HepG2 (cell line): Measurements from ENCODE around the gene JTB. TPM values are rescaled to one million over a fixed set of nuclear protein-coding genes. Genes with fewer than 3 reads are reported as not detected.
A peak's percentile ranks its signal among the peaks of the same experiment; 100 is the strongest.

ENCODE experiments used
- DMAP1 ChIP-seq: IDR thresholded peaks from 2 replicates; pipeline ENCODE4 v1.6.1; 2016
- ELF3 ChIP-seq: IDR thresholded peaks from 2 replicates; pipeline ENCODE4 v1.6.1; 2016; ENCODE audit warnings: missing genetic modification reagents, missing compliant biosample characterization
- KDM5A ChIP-seq: fragments of 200-600 bp; sonication (generic); IDR thresholded peaks from 2 replicates; pipeline ENCODE4 v1.7.0; 2018; ENCODE audit warnings: antibody characterized with exemption, mild to moderate bottlenecking, low read length, borderline replicate concordance
- MAZ ChIP-seq, 2 experiments: sonication (generic) in 1 of 2; formaldehyde crosslinking in 1 of 2; IDR thresholded peaks; 2 replicates each; pipeline versions ENCODE4 v1.5.0 to v1.6.1; 2012 to 2020; ENCODE audit warnings: low read depth in 2 of 2, mild to moderate bottlenecking in 2 of 2, borderline replicate concordance in 1 of 2, improper control_type of control experiment in 1 of 2, low read length in 1 of 2, missing genetic modification reagents in 1 of 2, moderate library complexity in 1 of 2
- MYNN ChIP-seq: sonication (generic); formaldehyde crosslinking; IDR thresholded peaks from 2 replicates; pipeline ENCODE4 v1.4.0; 2020; ENCODE audit warnings: mild to moderate bottlenecking, low read depth, missing genetic modification reagents
- NBN ChIP-seq: fragments of 450-650 bp; conservative IDR thresholded peaks from 2 replicates; pipeline ENCODE4 v1.6.1; 2017
- SSRP1 ChIP-seq: IDR thresholded peaks from 2 replicates; pipeline ENCODE4 v1.6.1; 2016; ENCODE audit warnings: control low read depth
- TGIF2 ChIP-seq: IDR thresholded peaks from 2 replicates; pipeline ENCODE4 v1.6.1; 2016; ENCODE audit warnings: control low read depth, missing compliant biosample characterization
- TOE1 ChIP-seq: sonication (generic); formaldehyde crosslinking; IDR thresholded peaks from 2 replicates; pipeline ENCODE4 v1.4.0; 2020; ENCODE audit warnings: mild to moderate bottlenecking, missing genetic modification reagents
- ZNF20 ChIP-seq: sonication (generic); formaldehyde crosslinking; IDR thresholded peaks from 2 replicates; pipeline ENCODE4 v1.4.0; 2020; ENCODE audit warnings: mild to moderate bottlenecking, moderate library complexity, missing genetic modification reagents
- ZNF598 ChIP-seq: sonication (generic); formaldehyde crosslinking; IDR thresholded peaks from 2 replicates; pipeline ENCODE4 v1.5.1; 2020; ENCODE audit warnings: mild to moderate bottlenecking, missing genetic modification reagents, borderline replicate concordance
- ZNF607 ChIP-seq: sonication (generic); formaldehyde crosslinking; IDR thresholded peaks from 2 replicates; pipeline ENCODE4 v1.5.1; 2020; ENCODE audit warnings: missing genetic modification reagents, mild to moderate bottlenecking, borderline replicate concordance
- polyA plus RNA-seq, 8 experiments: library from polyadenylated mRNA; depleted of rRNA in 3 of 8; stranded (reverse) in 7 of 8; unstranded in 1 of 8; fragments of >200 nt; fragmentation: Illumina TruSeq in 4 of 8; extraction: Trizol in 4 of 8; gene quantifications; 2 replicates each; pipeline versions ENCODE4 v1.2.1 to v1.2.3, GENCODE V29; 2011 to 2016; ENCODE audit warnings: low read depth in 4 of 8, missing spikeins in 1 of 8, mixed read lengths in 1 of 8; ENCODE audit not compliant: insufficient read depth in 1 of 8
- total RNA-seq, 5 experiments: library from RNA; depleted of rRNA; stranded (reverse); fragments of >200 nt; fragmentation: Illumina TruSeq; extraction: Trizol; gene quantifications; 2 replicates each; pipeline ENCODE4 v1.2.3, GENCODE V29; 2016; ENCODE audit warnings: low read depth in 1 of 5
- TF ChIP-seq, protein P1 (sequence below): IDR thresholded peaks from 2 replicates; pipeline ENCODE4 v1.6.1; 2016; ENCODE audit warnings: missing biosample characterization, missing genetic modification reagents, low read depth
- TF ChIP-seq, protein P2 (sequence below): sonication (generic); formaldehyde crosslinking; IDR thresholded peaks from 2 replicates; pipeline ENCODE4 v1.4.0; 2020; ENCODE audit warnings: missing genetic modification reagents
- TF ChIP-seq, protein P3 (sequence below): sonication (generic); formaldehyde crosslinking; IDR thresholded peaks from 2 replicates; pipeline ENCODE4 v1.4.0; 2020; ENCODE audit warnings: missing genetic modification reagents, borderline replicate concordance
- TF ChIP-seq, protein P4 (sequence below): IDR thresholded peaks from 2 replicates; pipeline ENCODE4 v1.6.1; 2016; ENCODE audit warnings: missing compliant biosample characterization, missing genetic modification reagents, borderline replicate concordance
- TF ChIP-seq, protein P5 (sequence below): sonication (generic); formaldehyde crosslinking; IDR thresholded peaks from 2 replicates; pipeline ENCODE4 v1.4.0; 2020; ENCODE audit warnings: missing genetic modification reagents, mild to moderate bottlenecking, borderline replicate concordance
- TF ChIP-seq, protein P6 (sequence below): sonication (generic); formaldehyde crosslinking; IDR thresholded peaks from 2 replicates; pipeline ENCODE4 v1.9.0; 2022; ENCODE audit warnings: missing genetic modification reagents, mild to moderate bottlenecking, borderline replicate concordance

JTB gene
- total and polyA plus RNA-seq, 2 of the 13 experiments (the other 11 are each of a cell fraction or from before 2014, with no cell fraction given) = 96.7 to 99.2 TPM

DNA sequence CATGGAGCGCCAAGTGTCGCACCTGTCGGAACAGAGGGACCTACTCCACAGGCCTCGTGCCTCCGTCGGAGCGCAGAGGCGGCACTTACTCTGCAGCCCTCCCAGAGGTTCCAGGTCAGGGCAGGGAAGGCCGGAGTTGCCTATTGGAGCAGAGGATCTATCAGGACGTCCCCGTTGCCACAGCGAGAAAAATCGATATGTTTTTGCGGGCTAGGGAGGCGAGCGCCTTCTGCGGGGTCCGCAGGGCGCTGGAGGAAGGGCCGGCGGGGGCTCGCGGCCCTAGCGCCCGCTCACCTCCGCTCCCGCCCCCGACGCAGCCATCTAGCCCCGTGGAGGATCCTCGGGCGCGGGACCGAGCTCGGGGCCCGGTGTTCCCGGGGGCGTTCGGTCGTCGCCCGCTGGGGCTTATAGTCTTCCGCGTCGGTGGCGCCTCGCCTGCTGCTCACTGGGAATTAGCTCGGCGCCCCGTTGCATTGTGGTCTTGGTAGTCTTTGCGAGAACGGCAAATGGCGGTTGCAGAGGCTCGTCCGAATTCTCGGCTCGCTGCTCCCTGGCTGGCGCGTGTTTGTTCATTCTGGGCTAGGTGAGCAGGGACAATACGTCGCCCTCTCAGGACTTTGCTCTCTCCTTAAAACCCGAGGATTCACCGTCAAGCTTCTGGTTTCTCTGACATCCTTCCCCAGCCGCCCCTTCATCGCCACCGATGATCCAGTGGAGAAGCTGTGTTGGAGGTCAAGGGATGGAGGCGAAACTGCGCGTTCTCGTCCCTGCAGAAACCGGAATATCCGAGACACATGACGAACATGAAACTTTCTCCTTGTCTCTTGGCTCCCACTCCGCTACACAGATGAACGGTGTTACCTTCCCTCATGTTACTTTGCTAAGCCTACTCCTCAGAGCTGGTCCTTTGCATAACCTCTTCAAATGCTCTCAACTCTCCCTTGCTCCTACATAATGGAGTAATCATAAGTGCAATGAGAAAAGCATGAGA lies at the start of gene JTB (continued):
- TF ChIP-seq, protein P1, sequence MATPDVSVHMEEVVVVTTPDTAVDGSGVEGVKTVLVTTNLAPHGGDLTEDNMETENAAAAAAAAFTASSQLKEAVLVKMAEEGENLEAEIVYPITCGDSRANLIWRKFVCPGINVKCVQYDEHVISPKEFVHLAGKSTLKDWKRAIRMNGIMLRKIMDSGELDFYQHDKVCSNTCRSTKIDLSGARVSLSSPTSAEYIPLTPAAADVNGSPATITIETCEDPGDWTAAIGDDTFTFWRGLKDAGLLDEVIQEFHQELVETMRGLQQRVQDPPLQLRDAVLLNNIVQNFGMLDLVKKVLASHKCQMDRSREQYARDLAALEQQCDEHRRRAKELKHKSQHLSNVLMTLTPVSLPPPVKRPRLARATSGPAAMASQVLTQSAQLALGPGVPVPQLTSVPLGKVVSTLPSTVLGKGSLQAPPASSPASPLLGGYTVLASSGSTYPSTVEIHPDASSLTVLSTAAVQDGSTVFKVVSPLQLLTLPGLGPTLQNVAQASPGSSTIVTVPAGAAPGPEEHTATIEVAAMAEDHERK (CRISPR knock-in tag) = peak; percentile 47; the same call in 1 of the 2 replicates
- TF ChIP-seq TOE1 (CRISPR knock-in tag) = peak; percentile 49; the same call in 1 of the 2 replicates
- TF ChIP-seq, protein P2, sequence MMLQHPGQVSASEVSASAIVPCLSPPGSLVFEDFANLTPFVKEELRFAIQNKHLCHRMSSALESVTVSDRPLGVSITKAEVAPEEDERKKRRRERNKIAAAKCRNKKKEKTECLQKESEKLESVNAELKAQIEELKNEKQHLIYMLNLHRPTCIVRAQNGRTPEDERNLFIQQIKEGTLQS (CRISPR knock-in tag) = peak; percentile 47; the same call in 1 of the 2 replicates
- TF ChIP-seq ZNF607 (CRISPR knock-in tag) = peak; percentile 49; the same call in 1 of the 2 replicates
- peak; percentile 68; the same call in 1 of the 2 replicates for TF ChIP-seq KDM5A
- TF ChIP-seq MYNN (CRISPR knock-in tag) = no peak
- TF ChIP-seq TGIF2 (CRISPR knock-in tag) = peak; percentile 63
- no peak for TF ChIP-seq MAZ (IDR thresholded peaks at IDR 0.05; ENCODE audit: borderline replicate concordance, low read depth, low read length)
- TF ChIP-seq MAZ (CRISPR knock-in tag; IDR thresholded peaks at IDR 0.05; ENCODE audit: low read depth) = no peak; the same call in 1 of the 2 replicates
- TF ChIP-seq ELF3 (CRISPR knock-in tag) = peak; percentile 50; the same call in 1 of the 2 replicates
- TF ChIP-seq NBN = no peak
- TF ChIP-seq SSRP1 (CRISPR knock-in tag) = no peak
- TF ChIP-seq, protein P3, sequence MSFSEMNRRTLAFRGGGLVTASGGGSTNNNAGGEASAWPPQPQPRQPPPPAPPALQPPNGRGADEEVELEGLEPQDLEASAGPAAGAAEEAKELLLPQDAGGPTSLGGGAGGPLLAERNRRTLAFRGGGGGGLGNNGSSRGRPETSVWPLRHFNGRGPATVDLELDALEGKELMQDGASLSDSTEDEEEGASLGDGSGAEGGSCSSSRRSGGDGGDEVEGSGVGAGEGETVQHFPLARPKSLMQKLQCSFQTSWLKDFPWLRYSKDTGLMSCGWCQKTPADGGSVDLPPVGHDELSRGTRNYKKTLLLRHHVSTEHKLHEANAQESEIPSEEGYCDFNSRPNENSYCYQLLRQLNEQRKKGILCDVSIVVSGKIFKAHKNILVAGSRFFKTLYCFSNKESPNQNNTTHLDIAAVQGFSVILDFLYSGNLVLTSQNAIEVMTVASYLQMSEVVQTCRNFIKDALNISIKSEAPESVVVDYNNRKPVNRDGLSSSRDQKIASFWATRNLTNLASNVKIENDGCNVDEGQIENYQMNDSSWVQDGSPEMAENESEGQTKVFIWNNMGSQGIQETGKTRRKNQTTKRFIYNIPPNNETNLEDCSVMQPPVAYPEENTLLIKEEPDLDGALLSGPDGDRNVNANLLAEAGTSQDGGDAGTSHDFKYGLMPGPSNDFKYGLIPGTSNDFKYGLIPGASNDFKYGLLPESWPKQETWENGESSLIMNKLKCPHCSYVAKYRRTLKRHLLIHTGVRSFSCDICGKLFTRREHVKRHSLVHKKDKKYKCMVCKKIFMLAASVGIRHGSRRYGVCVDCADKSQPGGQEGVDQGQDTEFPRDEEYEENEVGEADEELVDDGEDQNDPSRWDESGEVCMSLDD (CRISPR knock-in tag) = peak; percentile 21; the same call in 1 of the 2 replicates
- peak; percentile 92 for TF ChIP-seq DMAP1 (CRISPR knock-in tag)
- TF ChIP-seq, protein P4, sequence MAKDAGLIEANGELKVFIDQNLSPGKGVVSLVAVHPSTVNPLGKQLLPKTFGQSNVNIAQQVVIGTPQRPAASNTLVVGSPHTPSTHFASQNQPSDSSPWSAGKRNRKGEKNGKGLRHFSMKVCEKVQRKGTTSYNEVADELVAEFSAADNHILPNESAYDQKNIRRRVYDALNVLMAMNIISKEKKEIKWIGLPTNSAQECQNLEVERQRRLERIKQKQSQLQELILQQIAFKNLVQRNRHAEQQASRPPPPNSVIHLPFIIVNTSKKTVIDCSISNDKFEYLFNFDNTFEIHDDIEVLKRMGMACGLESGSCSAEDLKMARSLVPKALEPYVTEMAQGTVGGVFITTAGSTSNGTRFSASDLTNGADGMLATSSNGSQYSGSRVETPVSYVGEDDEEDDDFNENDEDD = peak; percentile 69; the same call in 1 of the 2 replicates
- TF ChIP-seq, protein P5, sequence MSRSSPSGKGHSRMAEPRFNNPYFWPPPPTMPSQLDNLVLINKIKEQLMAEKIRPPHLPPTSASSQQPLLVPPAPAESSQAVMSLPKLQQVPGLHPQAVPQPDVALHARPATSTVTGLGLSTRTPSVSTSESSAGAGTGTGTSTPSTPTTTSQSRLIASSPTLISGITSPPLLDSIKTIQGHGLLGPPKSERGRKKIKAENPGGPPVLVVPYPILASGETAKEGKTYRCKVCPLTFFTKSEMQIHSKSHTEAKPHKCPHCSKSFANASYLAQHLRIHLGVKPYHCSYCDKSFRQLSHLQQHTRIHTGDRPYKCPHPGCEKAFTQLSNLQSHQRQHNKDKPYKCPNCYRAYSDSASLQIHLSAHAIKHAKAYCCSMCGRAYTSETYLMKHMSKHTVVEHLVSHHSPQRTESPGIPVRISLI (CRISPR knock-in tag) = 0 out of 2 replicates have a peak, but pooled peaks have one; percentile 12
- TF ChIP-seq, protein P6, sequence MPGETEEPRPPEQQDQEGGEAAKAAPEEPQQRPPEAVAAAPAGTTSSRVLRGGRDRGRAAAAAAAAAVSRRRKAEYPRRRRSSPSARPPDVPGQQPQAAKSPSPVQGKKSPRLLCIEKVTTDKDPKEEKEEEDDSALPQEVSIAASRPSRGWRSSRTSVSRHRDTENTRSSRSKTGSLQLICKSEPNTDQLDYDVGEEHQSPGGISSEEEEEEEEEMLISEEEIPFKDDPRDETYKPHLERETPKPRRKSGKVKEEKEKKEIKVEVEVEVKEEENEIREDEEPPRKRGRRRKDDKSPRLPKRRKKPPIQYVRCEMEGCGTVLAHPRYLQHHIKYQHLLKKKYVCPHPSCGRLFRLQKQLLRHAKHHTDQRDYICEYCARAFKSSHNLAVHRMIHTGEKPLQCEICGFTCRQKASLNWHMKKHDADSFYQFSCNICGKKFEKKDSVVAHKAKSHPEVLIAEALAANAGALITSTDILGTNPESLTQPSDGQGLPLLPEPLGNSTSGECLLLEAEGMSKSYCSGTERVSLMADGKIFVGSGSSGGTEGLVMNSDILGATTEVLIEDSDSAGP (CRISPR knock-in tag) = peak; percentile 84
- peak; percentile 48; the same call in 1 of the 2 replicates for TF ChIP-seq ZNF598 (CRISPR knock-in tag)
- TF ChIP-seq ZNF20 (CRISPR knock-in tag) = no peak
